Activated T-helper 1 cell treated with Interleukin-2 at 50 U/mL for 16 hours (primary cell): ENCODE measurements around the gene PSMD12.
"Not testable (repeated sequence)": the region's sequence is repeated elsewhere in the genome, so short reads cannot be mapped to it uniquely, and the experiment has no call there.

Experiments
- DNase-seq: peaks from one replicate; pipeline ENCODE4 v3.0.0-alpha.2; 2020; ENCODE audit warnings: low read depth

PSMD12 gene

GRCh38 chr17:67353929-67354574, 12.3 kb downstream of the PSMD12 start:
- DNase-seq = no peak

- no peak for DNase-seq
Observed at GRCh38 chr17:67353161-67353560, 13.2 kb downstream of the PSMD12 start.

GRCh38 chr17:67349420-67349819, 17.0 kb downstream of the PSMD12 start:
- no peak for DNase-seq

- no peak for DNase-seq
Observed at GRCh38 chr17:67347826-67348225, 18.6 kb downstream of the PSMD12 start.

DNA sequence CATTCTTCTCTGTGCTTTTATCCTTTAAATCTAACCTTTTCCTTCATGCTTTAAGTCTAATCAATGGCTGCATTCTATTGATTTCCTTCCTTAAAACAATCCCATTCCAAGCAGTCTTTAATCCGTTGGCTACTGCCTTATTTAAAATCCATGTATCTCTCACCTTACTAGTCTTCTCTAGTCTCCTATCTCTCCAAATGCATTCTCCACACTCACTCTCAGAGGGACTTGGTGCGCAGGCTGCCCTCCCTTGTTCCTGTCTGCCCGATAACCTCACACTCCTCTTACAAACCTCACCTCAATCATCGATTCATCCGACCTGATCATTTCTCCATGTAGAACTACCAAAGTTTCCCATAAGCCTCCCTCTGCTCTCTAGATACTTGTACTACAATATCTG, 23.1 kb downstream of the PSMD12 start:
- DNase-seq = no peak

GRCh38 chr17:67338353-67338752, 28.0 kb downstream of the PSMD12 start:
- DNase-seq = not testable (repeated sequence)

DNA sequence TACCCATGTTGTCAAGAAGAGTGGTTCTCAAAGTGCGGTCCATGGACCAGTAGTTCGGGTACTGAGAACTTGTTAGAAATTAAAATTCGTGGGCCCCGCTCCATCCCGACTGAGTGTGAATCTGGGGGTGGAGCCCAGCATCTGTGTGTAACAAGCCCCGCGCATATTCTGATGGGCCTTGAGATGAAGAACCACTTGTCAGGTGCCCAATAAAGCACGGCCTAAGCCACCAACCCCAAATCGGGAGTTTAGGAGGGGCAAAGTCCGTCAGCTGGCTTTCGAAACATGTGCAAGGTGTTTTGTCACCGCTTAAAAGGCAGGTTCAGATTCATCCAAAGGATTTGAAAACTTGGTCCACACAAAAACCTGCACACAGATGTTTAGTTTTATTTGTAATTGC, 29.5 kb downstream of the PSMD12 start:
- no peak for DNase-seq

DNA sequence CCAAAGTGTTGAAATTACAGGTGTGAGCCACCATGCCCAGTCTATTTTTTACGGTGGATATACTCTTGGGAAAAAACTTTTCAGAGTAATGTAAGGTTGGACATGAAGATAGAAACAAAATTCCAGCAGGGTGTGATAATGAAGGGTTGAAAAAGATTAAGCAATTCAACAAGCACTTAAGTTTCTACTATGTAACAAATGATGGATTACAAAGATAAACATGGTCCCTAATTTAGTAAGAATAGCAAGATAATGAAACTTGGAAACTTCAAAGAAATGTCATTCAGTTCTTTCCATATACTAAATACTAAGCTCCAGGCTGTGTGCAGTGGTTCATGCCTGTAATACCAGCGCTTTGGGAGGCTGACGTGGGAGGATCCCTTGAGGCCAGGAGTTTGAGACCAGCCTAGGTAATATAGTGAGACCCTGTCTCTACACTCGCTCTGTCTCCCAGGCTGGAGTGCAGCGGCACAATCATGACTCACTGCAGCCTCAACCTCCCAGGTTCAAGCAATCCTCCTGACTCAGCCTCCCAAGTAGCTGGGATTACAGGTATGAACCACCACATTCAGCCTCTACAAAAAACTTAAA, 31.0 kb downstream of the PSMD12 start:
- DNase-seq = no peak

DNA sequence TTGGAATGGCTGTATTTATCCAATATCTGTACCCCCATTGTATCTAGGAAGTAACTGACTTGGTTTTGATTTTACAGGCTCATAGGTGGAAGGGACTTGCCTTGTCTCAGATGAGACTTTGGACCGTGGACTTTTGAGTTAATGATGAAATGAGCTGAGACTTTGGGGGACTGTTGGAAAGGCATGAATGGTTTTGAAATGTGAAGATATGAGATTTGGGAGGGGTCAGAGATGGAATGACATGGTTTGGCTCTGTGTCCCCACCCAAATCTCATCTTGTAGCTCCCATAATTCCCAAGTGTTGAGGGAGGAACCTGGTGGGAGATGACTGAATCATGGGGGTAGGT, 34.2 kb downstream of the PSMD12 start:
- not testable (repeated sequence) for DNase-seq

- DNase-seq = not testable (repeated sequence)
Observed at GRCh38 chr17:67331381-67332161, 34.8 kb downstream of the PSMD12 start.

- DNase-seq = no peak
Observed at GRCh38 chr17:67328026-67328425, 38.4 kb downstream of the PSMD12 start.

- not testable (repeated sequence) for DNase-seq
Observed at GRCh38 chr17:67326959-67327745, 39.2 kb downstream of the PSMD12 start.

GRCh38 chr17:67326440-67326839, 39.9 kb downstream of the PSMD12 start:
- DNase-seq = no peak

DNA sequence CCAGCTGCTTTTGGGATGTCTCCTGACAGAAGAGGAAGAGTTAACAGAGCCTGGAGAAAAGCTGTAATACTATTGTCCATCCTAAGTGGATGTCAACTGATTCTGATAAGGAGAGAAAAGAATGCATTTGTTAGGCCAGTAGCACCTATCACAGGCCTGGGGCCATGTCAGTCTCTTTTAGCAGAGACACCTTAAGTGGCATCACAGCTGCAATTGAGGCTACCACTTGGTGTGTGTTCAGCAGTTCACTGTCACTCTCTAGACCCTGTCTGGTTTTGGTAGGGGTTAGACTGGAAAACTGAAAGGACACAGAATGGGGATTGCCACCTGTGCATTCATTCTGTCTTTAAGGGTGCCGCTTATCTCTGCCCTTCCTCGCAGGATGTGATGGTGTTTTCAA, 42.0 kb downstream of the PSMD12 start:
- no peak for DNase-seq

- no peak for DNase-seq
Observed at GRCh38 chr17:67323445-67323844, 42.9 kb downstream of the PSMD12 start.

- DNase-seq = no peak
Observed at GRCh38 chr17:67322042-67322787, 44.2 kb downstream of the PSMD12 start.

DNA sequence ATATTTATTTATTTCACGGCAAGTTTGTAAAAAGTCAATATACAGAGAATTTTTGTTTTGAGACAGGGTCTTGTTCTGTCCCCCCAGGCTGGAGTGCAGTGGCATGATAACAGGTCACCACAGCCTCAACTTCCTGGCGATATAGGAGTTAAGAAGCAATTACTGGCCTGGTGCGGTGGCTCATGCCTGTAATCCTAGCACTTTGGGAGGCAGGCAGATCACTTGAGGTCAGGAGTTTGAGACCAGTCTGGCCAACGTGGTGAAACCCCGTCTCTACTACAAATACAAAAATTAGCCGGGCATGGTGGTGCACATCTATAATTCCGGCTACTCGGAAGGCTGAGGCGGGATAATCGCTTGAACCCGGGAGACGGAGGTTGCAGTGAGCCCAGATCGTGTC, 44.9 kb downstream of the PSMD12 start:
- not testable (repeated sequence) for DNase-seq

- no peak for DNase-seq
Observed at GRCh38 chr17:67316781-67317180, 49.6 kb downstream of the PSMD12 start.

DNA sequence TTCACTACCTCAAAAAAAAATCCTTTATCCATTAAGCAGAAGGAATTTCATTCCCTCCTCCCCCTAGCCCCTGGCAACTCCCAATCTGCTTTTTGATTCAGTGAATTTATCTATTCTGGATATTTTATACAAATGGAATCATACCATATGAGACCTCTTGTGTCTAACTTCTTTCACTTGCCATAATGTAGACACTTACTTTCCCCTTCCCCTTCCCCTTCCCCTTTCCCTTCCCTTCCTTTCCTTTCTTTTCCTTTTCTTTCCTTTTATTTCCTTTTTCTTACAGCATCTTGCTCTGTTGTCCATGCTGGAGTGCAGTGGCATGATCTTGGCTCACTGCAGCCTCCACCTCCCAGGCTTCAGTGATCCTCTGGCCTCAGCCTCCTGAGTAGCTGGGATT, 50.5 kb downstream of the PSMD12 start:
- DNase-seq = no peak

- no peak for DNase-seq
Observed at GRCh38 chr17:67312265-67312664, 54.1 kb downstream of the PSMD12 start.

- no peak for DNase-seq
Observed at GRCh38 chr17:67311575-67311974, 54.8 kb downstream of the PSMD12 start.

- DNase-seq = no peak
Observed at GRCh38 chr17:67310406-67310805, 56.0 kb downstream of the PSMD12 start.
